ENCODE data around the gene SPTSSA. TPM values are rescaled to one million over a fixed set of nuclear protein-coding genes. Genes with fewer than 3 reads are reported as not detected.

The SPTSSA gene
- total RNA-seq, 1 donor, result 10.5 TPM

DNA sequence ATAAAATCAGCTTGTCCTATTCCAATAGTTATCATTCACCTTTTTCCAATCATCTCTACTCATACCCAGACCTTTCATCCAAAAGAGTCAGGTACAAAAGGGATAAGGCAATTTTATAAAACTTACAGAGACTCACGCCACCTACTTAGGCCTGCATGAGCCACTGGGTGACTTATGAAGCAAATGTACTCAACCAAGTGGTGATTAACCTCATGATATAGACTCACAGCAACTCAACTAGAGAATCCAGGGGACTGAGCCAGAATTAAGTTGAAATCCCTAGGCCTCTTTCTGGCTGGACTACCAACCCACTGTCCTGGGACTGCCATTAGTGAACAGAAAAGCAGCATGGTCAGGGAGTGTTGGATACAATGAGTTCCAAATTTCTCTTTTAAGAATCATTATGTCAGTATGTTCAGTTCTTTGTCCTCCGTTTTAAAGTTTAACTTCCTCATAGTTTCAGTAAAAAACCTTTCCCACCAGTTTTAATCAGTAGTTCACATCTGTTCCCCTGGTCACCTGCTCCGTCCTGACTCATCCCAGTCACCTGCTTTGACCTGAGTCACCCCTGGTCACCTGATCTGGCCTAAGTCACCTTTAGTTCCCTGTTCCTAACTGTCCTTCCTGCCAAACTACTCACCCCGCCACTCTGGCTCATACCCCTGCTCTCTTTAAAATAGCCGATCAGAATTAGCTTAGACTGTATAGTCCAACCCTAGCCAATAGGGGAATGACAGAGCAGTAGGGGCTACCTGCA lies 36.8 kb downstream of the SPTSSA start:
- H3K9me3 ChIP-seq (ENCODE audit: low read depth, low read length), result peaks cover 3% of the 10 kb centered on the region
- no peaks in the 10 kb centered on the region for H3K4me1 ChIP-seq (ENCODE audit: insufficient read depth, low read length)
- no peak overlapping the region for H2AFZ ChIP-seq (ENCODE audit: low read length)
- H4K20me1 ChIP-seq (ENCODE audit: insufficient read depth, low read length), result no peaks in the 10 kb centered on the region
- no peak overlapping the region for H3K4me3 ChIP-seq (ENCODE audit: insufficient read depth, low read length)
- H3K36me3 ChIP-seq (ENCODE audit: insufficient read depth, low read length), result no peaks in the 10 kb centered on the region
- no peaks in the 10 kb centered on the region for H3K79me2 ChIP-seq (ENCODE audit: insufficient read depth, low read length)
- TF ChIP-seq, protein P1, sequence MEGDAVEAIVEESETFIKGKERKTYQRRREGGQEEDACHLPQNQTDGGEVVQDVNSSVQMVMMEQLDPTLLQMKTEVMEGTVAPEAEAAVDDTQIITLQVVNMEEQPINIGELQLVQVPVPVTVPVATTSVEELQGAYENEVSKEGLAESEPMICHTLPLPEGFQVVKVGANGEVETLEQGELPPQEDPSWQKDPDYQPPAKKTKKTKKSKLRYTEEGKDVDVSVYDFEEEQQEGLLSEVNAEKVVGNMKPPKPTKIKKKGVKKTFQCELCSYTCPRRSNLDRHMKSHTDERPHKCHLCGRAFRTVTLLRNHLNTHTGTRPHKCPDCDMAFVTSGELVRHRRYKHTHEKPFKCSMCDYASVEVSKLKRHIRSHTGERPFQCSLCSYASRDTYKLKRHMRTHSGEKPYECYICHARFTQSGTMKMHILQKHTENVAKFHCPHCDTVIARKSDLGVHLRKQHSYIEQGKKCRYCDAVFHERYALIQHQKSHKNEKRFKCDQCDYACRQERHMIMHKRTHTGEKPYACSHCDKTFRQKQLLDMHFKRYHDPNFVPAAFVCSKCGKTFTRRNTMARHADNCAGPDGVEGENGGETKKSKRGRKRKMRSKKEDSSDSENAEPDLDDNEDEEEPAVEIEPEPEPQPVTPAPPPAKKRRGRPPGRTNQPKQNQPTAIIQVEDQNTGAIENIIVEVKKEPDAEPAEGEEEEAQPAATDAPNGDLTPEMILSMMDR (IDR thresholded peaks at IDR 0.05; ENCODE audit: extremely low read depth, low read depth, low read length), result no peak
- DNase-seq (ENCODE audit: insufficient read length, low spot score, missing footprints), result no peak
- no peak overlapping the region for H3K27ac ChIP-seq (ENCODE audit: low read depth, low read length)
- no peak overlapping the region for H3K4me2 ChIP-seq (ENCODE audit: insufficient read depth, low read length)
- no peaks in the 10 kb centered on the region for H3K27me3 ChIP-seq (ENCODE audit: insufficient read depth, low read length)

DNA sequence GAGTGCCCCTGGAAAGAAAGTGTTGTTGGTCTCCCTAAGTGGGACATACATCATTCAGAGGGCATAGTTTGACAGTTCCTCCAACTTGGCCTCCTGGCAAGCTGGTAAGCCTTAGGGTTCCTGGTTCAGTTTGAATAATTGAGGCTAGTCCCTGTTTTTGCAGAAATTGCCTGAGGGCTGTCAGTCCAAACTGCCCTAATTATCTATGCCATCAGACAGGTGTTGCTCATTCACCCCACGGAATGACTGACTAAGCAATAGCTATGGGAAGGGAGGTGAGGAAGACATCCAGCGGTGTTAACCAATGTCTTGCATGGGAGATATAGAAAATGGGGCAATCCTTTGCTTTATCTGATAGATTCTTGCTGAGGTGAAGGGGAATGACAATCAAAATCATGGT lies 37.6 kb downstream of the SPTSSA start:
- DNase-seq (ENCODE audit: insufficient read length, low spot score, missing footprints), result no peak
- Histone ChIP-seq H3K36me3 (ENCODE audit: insufficient read depth, low read length) (no peaks in the 10 kb centered on the region), H3K79me2 (ENCODE audit: insufficient read depth, low read length) (no peaks in the 10 kb centered on the region), H3K4me2 (ENCODE audit: insufficient read depth, low read length) (no peak overlapping the region), H4K20me1 (ENCODE audit: insufficient read depth, low read length) (no peaks in the 10 kb centered on the region), H3K4me1 (ENCODE audit: insufficient read depth, low read length) (no peaks in the 10 kb centered on the region), H3K4me3 (ENCODE audit: insufficient read depth, low read length) (no peak overlapping the region), H3K9me3 (ENCODE audit: low read depth, low read length) (peaks cover 3% of the 10 kb centered on the region), H3K27ac (ENCODE audit: low read depth, low read length) (no peak overlapping the region), H3K27me3 (ENCODE audit: insufficient read depth, low read length) (no peaks in the 10 kb centered on the region), H2AFZ (ENCODE audit: low read length) (no peak overlapping the region)
- TF ChIP-seq, protein P1 (IDR thresholded peaks at IDR 0.05; ENCODE audit: extremely low read depth, low read depth, low read length), result no peak

DNA sequence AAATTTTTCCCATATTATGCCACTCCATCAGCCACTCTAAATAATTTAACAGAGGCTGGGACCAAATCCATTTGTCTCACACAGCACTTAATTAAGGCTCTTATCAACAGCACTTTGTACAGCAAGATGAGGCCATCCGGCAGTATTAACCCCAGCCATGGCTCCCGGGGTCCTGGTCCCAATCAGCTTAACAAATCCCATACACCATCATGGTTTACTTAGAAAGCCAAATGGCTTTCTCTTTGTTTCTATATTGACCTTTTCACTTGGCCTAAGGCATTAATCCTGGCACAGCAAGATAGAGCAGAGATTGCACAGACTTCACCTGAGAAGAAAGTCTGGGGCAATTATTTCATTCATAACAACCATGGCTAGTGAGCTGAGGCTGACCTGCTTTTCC lies 38.6 kb downstream of the SPTSSA start:
- no peaks in the 10 kb centered on the region for H4K20me1 ChIP-seq (ENCODE audit: insufficient read depth, low read length)
- no peak overlapping the region for H3K4me3 ChIP-seq (ENCODE audit: insufficient read depth, low read length)
- no peak overlapping the region for H3K4me2 ChIP-seq (ENCODE audit: insufficient read depth, low read length)
- peaks cover 3% of the 10 kb centered on the region for H3K9me3 ChIP-seq (ENCODE audit: low read depth, low read length)
- no peaks in the 10 kb centered on the region for H3K79me2 ChIP-seq (ENCODE audit: insufficient read depth, low read length)
- H3K27ac ChIP-seq (ENCODE audit: low read depth, low read length), result no peak overlapping the region
- no peaks in the 10 kb centered on the region for H3K4me1 ChIP-seq (ENCODE audit: insufficient read depth, low read length)
- H3K27me3 ChIP-seq (ENCODE audit: insufficient read depth, low read length), result no peaks in the 10 kb centered on the region
- no peaks in the 10 kb centered on the region for H3K36me3 ChIP-seq (ENCODE audit: insufficient read depth, low read length)
- no peak overlapping the region for H2AFZ ChIP-seq (ENCODE audit: low read length)
- TF ChIP-seq, protein P1 (IDR thresholded peaks at IDR 0.05; ENCODE audit: extremely low read depth, low read depth, low read length), result no peak
- DNase-seq (ENCODE audit: insufficient read length, low spot score, missing footprints), result no peak

DNA sequence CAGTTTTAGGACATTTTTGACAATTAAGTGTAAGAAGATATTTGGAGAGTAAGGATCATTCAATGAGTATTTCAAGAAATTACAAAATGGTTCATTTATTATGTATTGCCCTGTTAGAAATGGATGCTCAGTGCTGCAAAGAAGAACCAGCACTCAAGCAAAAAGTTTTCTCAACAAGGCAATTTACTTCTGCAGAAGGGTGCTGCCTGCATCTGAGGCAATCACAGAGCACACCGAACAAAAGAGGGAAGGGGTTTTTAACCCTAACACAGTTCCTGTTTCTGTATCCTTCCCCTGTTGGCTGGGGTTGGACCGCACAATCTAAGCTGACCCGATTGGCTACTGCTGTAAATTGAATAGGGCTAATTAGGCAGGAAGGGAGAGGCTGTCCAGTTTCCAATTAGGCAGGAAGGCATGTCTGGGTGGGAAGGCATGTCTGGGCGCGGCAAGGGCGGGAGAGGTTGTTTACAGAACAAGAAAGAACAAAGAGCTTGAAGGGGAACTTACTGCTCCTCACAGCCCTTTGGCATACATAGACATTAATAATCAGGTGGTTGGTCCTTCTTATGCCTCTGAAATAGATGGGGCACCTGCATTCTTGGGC lies 41.4 kb downstream of the SPTSSA start:
- DNase-seq (ENCODE audit: insufficient read length, low spot score, missing footprints), result no peak
- Histone ChIP-seq H3K4me1 (ENCODE audit: insufficient read depth, low read length) (no peaks in the 10 kb centered on the region), H3K27ac (ENCODE audit: low read depth, low read length) (no peak overlapping the region), H3K4me2 (ENCODE audit: insufficient read depth, low read length) (no peak overlapping the region), H3K9me3 (ENCODE audit: low read depth, low read length) (peaks cover 3% of the 10 kb centered on the region), H3K27me3 (ENCODE audit: insufficient read depth, low read length) (no peaks in the 10 kb centered on the region), H3K79me2 (ENCODE audit: insufficient read depth, low read length) (no peaks in the 10 kb centered on the region), H3K4me3 (ENCODE audit: insufficient read depth, low read length) (no peak overlapping the region), H4K20me1 (ENCODE audit: insufficient read depth, low read length) (no peaks in the 10 kb centered on the region), H2AFZ (ENCODE audit: low read length) (no peak overlapping the region), H3K36me3 (ENCODE audit: insufficient read depth, low read length) (no peaks in the 10 kb centered on the region)
- TF ChIP-seq, protein P1 (IDR thresholded peaks at IDR 0.05; ENCODE audit: extremely low read depth, low read depth, low read length), result no peak
